GM23338 (cell line): ENCODE results near the gene ZEB1. TPM values are rescaled to one million over a fixed set of nuclear protein-coding genes. Genes with fewer than 3 reads are reported as not detected.

ENCODE experiments used
- ATAC-seq: fragments of 200-7000 bp; cut with Tn5 transposase; 3 replicates; pipeline ENCODE4 v1.9.1; 2020
- DNase-seq: peaks from one replicate; pipeline ENCODE4 v3.0.0-alpha.2; 2015; ENCODE audit warnings: low spot score
- H2AFZ ChIP-seq: fragments of 200-600 bp; sonication (generic); 2 replicates; pipeline ENCODE4 v1.8.0; 2016; ENCODE audit warnings: antibody characterized with exemption, mild to moderate bottlenecking, moderate library complexity
- H3F3A ChIP-seq: fragments of 200-600 bp; sonication (generic); replicated peaks from 2 replicates; pipeline ENCODE4 v1.8.0; 2017; ENCODE audit warnings: antibody characterized with exemption, mixed run types, low read depth
- H3K27ac ChIP-seq: fragments of 200-600 bp; sonication (generic); 2 replicates; pipeline ENCODE4 v1.6.1; 2016; ENCODE audit warnings: low read depth
- H3K27me3 ChIP-seq: fragments of 200-600 bp; sonication (generic); 2 replicates; pipeline ENCODE4 v1.8.0; 2016; ENCODE audit warnings: mild to moderate bottlenecking, mixed run types, moderate library complexity; ENCODE audit not compliant: insufficient read depth
- H3K36me3 ChIP-seq: fragments of 200-600 bp; sonication (generic); 2 replicates; pipeline ENCODE4 v1.8.0; 2016; ENCODE audit warnings: mild to moderate bottlenecking; ENCODE audit not compliant: insufficient read depth
- H3K4me1 ChIP-seq: fragments of 200-600 bp; sonication (generic); 2 replicates; pipeline ENCODE4 v1.8.0; 2016; ENCODE audit warnings: mild to moderate bottlenecking, moderate library complexity; ENCODE audit not compliant: insufficient read depth
- H3K4me2 ChIP-seq: fragments of 200-600 bp; sonication (generic); 2 replicates; pipeline ENCODE4 v1.7.1; 2017; ENCODE audit warnings: mixed run types
- H3K4me3 ChIP-seq: fragments of 200-600 bp; sonication (generic); 2 replicates; pipeline ENCODE4 v1.6.1; 2016; ENCODE audit warnings: mixed run types
- H3K79me2 ChIP-seq: fragments of 200-600 bp; sonication (generic); replicated peaks from 2 replicates; pipeline ENCODE4 v1.8.0; 2017; ENCODE audit warnings: mild to moderate bottlenecking; ENCODE audit not compliant: insufficient read depth
- H3K9me2 ChIP-seq: fragments of 200-600 bp; sonication (generic); 2 replicates; pipeline ENCODE4 v1.8.0; 2017; ENCODE audit not compliant: insufficient read depth
- H4K20me1 ChIP-seq: fragments of 200-600 bp; sonication (generic); replicated peaks from 2 replicates; pipeline ENCODE4 v1.8.0; 2017; ENCODE audit warnings: mild to moderate bottlenecking; ENCODE audit not compliant: insufficient read depth
- H3K27ac Mint-ChIP-seq: 2 replicates; pipeline ENCODE4 v1.8.0; 2020; ENCODE audit warnings: inconsistent platforms, mild to moderate bottlenecking, moderate library complexity, mixed read lengths
- H3K27me3 Mint-ChIP-seq: 3 replicates; pipeline ENCODE4 v1.8.0; 2022; ENCODE audit warnings: low read depth, mild to moderate bottlenecking, moderate library complexity, mixed read lengths, inconsistent platforms; ENCODE audit not compliant: insufficient read depth, poor library complexity
- H3K36me3 Mint-ChIP-seq: 3 replicates; pipeline ENCODE4 v1.8.0; 2021; ENCODE audit warnings: low read depth, mild to moderate bottlenecking, inconsistent platforms, moderate library complexity, mixed read lengths
- H3K4me1 Mint-ChIP-seq: 3 replicates; pipeline ENCODE4 v1.8.0; 2020; ENCODE audit warnings: mild to moderate bottlenecking, inconsistent platforms, mixed read lengths
- H3K4me3 Mint-ChIP-seq: 3 replicates; pipeline ENCODE4 v1.8.0; 2021; ENCODE audit warnings: moderate library complexity, mild to moderate bottlenecking, inconsistent platforms, mixed read lengths
- H3K9me3 Mint-ChIP-seq: 3 replicates; pipeline ENCODE4 v1.8.0; 2020; ENCODE audit warnings: moderate library complexity, mild to moderate bottlenecking, inconsistent platforms, mixed read lengths
- CREB1 ChIP-seq: fragments of 250-450 bp; sonication (Bioruptor Pico); IDR thresholded peaks from 2 replicates; pipeline ENCODE4 v1.5.0; 2020; ENCODE audit warnings: low read depth, mild to moderate bottlenecking, moderate library complexity
- CTCF ChIP-seq, 2 experiments: fragments of 200-600 bp in 1 of 2; sonication (generic) in 1 of 2; conservative IDR thresholded peaks; 2 replicates each; pipeline versions ENCODE4 v1.5.1 to v1.6.1; 2016 to 2017; ENCODE audit warnings: antibody characterized with exemption in 2 of 2, low read depth in 2 of 2, mild to moderate bottlenecking in 2 of 2, moderate library complexity in 1 of 2
- ETS1 ChIP-seq: IDR thresholded peaks from 2 replicates; pipeline ENCODE4 v1.6.1; 2016; ENCODE audit warnings: antibody characterized with exemption
- EZH2 ChIP-seq: fragments of 200-600 bp; sonication (generic); IDR thresholded peaks from one replicate; pipeline ENCODE4 v1.8.0; 2017; ENCODE audit warnings: antibody characterized with exemption, mild to moderate bottlenecking, low read depth; ENCODE audit not compliant: unreplicated experiment
- EZH2phosphoT487 ChIP-seq: fragments of 200-600 bp; sonication (generic); IDR thresholded peaks from one replicate; pipeline ENCODE4 v1.8.1; 2018; ENCODE audit warnings: antibody characterized with exemption; ENCODE audit not compliant: unreplicated experiment
- JUNB ChIP-seq: IDR thresholded peaks from one replicate; pipeline ENCODE4 v1.6.1; 2016; ENCODE audit warnings: antibody characterized with exemption; ENCODE audit not compliant: unreplicated experiment
- NANOG ChIP-seq: IDR thresholded peaks from 2 replicates; pipeline ENCODE4 v1.6.1; 2016; ENCODE audit warnings: antibody characterized with exemption, borderline replicate concordance
- POLR2AphosphoS5 ChIP-seq: IDR thresholded peaks from 2 replicates; pipeline ENCODE4 v1.6.1; 2016; ENCODE audit warnings: antibody characterized with exemption, low read depth
- REST ChIP-seq: IDR thresholded peaks from one replicate; pipeline ENCODE4 v1.6.1; 2018; ENCODE audit warnings: antibody characterized with exemption; ENCODE audit not compliant: unreplicated experiment
- STAT1 ChIP-seq: IDR thresholded peaks from one replicate; pipeline ENCODE4 v1.6.1; 2016; ENCODE audit warnings: antibody characterized with exemption; ENCODE audit not compliant: unreplicated experiment
- ZNF114 ChIP-seq: fragments of 250-450 bp; sonication (Bioruptor Pico); IDR thresholded peaks from 2 replicates; pipeline ENCODE4 v1.5.0; 2020; ENCODE audit warnings: mild to moderate bottlenecking, moderate library complexity
- ZNF331 ChIP-seq: fragments of 250-450 bp; sonication (Bioruptor Pico); IDR thresholded peaks from 2 replicates; pipeline ENCODE4 v1.5.0; 2020; ENCODE audit warnings: low read depth, mild to moderate bottlenecking, moderate library complexity
- ZNF462 ChIP-seq: fragments of 250-450 bp; sonication (Bioruptor Pico); IDR thresholded peaks from 2 replicates; pipeline ENCODE4 v1.5.0; 2020; ENCODE audit warnings: mild to moderate bottlenecking, moderate library complexity
- polyA plus RNA-seq: library from polyadenylated mRNA; unstranded; fragments of >200 nt; fragmentation: Nextera tagmentation; extraction: Ambion mirVana; gene quantifications from 2 replicates; pipeline ENCODE4 v1.2.1, GENCODE V29; 2016
- total RNA-seq: library from RNA; depleted of rRNA; stranded (reverse); fragments of >200 nt; shearing (Covaris generic); gene quantifications from 2 replicates; pipeline ENCODE4 v1.2.3, GENCODE V29; 2014

Gene ZEB1
- total and polyA plus RNA-seq, 2 experiments from 2014 or later: 0.16 to 0.45 TPM

GRCh38 chr10:31418481-31418880 lies 99.5 kb downstream of the ZEB1 start:
- H3K9me3 Mint-ChIP-seq: no peaks in the 10 kb centered on the region
- no peak for ATAC-seq
- Histone ChIP-seq H3K4me2 (no peak overlapping the region), H3K27me3 (no peaks in the 10 kb centered on the region), H3K9me2 (no peaks in the 10 kb centered on the region), H3F3A (no peaks in the 10 kb centered on the region), H2AFZ (no peak overlapping the region), H3K4me3 (no peak overlapping the region), H3K79me2 (no peaks in the 10 kb centered on the region), H3K36me3 (no peaks in the 10 kb centered on the region), H3K27ac (no peak overlapping the region), H3K4me1 (no peaks in the 10 kb centered on the region), H4K20me1 (no peaks in the 10 kb centered on the region)
- TF ChIP-seq JUNB (no peak), EZH2phosphoT487 (no peak), ZNF114 (CRISPR knock-in tag) (no peak), ETS1 (no peak), ZNF462 (CRISPR knock-in tag) (no peak), ZNF331 (CRISPR knock-in tag) (no peak), STAT1 (no peak), CREB1 (CRISPR knock-in tag) (no peak), EZH2 (no peak), NANOG (no peak), CTCF (conservative IDR thresholded peaks at IDR 0.05; ENCODE audit: low read depth in 2 of 2) (no peak), POLR2AphosphoS5 (no peak), REST (no peak)
- H3K4me3 Mint-ChIP-seq: no peak overlapping the region
- no peaks in the 10 kb centered on the region for H3K27me3 Mint-ChIP-seq
- no peaks in the 10 kb centered on the region for H3K4me1 Mint-ChIP-seq
- H3K27ac Mint-ChIP-seq: no peak overlapping the region
- H3K36me3 Mint-ChIP-seq: no peaks in the 10 kb centered on the region
- DNase-seq: no peak
